HL-60 (cell line): ENCODE data around the gene ELMO1.

ENCODE experiments used
- CTCF ChIP-seq: IDR thresholded peaks from one replicate; pipeline ENCODE4 v1.5.1; 2011; ENCODE audit warnings: low read length, control low read depth, inconsistent platforms; ENCODE audit not compliant: insufficient read depth
- GABPA ChIP-seq: IDR thresholded peaks from 2 replicates; pipeline ENCODE4 v1.6.1; 2012; ENCODE audit warnings: low read depth
- POLR2AphosphoS5 ChIP-seq: IDR thresholded peaks from 2 replicates; pipeline ENCODE4 v1.6.1; 2012; ENCODE audit warnings: low read depth
- SPI1 ChIP-seq: IDR thresholded peaks from 2 replicates; pipeline ENCODE4 v1.6.1; 2012; ENCODE audit warnings: low read depth, mild to moderate bottlenecking, borderline replicate concordance
- TF ChIP-seq, protein P1 (sequence below): IDR thresholded peaks from 2 replicates; pipeline ENCODE4 v1.6.1; 2012; ENCODE audit warnings: low read depth; ENCODE audit not compliant: insufficient replicate concordance

GRCh38 chr7:37289367-37289766 is 159.3 kb downstream of the ELMO1 start:
- no peak for TF ChIP-seq CTCF
- TF ChIP-seq SPI1, result no peak
- TF ChIP-seq GABPA, result no peak
- TF ChIP-seq, protein P1, sequence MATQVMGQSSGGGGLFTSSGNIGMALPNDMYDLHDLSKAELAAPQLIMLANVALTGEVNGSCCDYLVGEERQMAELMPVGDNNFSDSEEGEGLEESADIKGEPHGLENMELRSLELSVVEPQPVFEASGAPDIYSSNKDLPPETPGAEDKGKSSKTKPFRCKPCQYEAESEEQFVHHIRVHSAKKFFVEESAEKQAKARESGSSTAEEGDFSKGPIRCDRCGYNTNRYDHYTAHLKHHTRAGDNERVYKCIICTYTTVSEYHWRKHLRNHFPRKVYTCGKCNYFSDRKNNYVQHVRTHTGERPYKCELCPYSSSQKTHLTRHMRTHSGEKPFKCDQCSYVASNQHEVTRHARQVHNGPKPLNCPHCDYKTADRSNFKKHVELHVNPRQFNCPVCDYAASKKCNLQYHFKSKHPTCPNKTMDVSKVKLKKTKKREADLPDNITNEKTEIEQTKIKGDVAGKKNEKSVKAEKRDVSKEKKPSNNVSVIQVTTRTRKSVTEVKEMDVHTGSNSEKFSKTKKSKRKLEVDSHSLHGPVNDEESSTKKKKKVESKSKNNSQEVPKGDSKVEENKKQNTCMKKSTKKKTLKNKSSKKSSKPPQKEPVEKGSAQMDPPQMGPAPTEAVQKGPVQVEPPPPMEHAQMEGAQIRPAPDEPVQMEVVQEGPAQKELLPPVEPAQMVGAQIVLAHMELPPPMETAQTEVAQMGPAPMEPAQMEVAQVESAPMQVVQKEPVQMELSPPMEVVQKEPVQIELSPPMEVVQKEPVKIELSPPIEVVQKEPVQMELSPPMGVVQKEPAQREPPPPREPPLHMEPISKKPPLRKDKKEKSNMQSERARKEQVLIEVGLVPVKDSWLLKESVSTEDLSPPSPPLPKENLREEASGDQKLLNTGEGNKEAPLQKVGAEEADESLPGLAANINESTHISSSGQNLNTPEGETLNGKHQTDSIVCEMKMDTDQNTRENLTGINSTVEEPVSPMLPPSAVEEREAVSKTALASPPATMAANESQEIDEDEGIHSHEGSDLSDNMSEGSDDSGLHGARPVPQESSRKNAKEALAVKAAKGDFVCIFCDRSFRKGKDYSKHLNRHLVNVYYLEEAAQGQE, result no peak
- no peak for TF ChIP-seq POLR2AphosphoS5
